Measurements from ENCODE around the gene ERCC3.

ERCC3 gene

GRCh38 chr2:127293748-127294562, at the start of gene ERCC3:
ERCC3 (minus strand) TSS chr2:127294144; CDS start chr2:127294081, 63 bp downstream.
- DNase-seq = peak; percentile 92

DNA sequence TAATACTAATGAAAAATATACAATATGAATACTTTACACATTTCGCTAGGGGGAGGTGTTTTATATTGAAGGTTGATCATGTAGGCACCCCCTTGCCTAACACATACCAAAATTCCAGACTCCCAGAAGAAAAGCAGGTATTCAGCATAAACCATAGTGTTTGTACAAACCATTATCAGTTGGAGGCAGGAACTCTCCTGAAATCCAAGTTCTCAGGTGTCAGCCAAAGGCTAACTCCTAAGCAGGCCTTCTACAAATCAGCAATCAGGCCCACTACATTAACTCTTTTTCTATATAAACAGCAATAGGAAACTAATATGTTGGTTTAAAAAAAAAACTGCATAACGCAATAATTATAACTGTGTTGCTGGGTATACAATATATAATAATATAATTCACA, 49.3 kb upstream of the ERCC3 start:
- DNase-seq = no peak

DNA sequence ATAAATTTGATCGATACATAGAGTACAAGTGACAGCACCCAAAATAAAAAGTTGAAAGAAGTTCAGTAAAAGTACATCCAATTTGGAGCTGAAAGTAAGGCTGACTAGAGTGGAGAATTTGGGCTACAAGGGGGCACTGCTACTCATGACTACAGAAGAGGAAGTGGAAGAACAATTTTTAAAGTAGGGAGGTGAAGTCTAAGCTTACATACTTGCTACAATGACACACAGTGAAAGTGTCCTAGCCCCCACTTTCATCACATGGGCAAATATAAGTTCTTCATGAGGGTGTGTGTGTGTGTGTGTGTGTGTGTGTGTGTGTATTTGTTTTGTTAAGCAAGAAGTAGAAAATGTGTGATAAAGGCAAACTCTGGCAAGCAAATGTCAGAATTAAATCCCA, 48.2 kb upstream of the ERCC3 start:
- no peak for DNase-seq

GRCh38 chr2:127332335-127332734, 38.4 kb upstream of the ERCC3 start:
- no peak for DNase-seq

- DNase-seq = no peak
Measured at GRCh38 chr2:127330753-127331152, 36.8 kb upstream of the ERCC3 start.

GRCh38 chr2:127326289-127326945, 32.5 kb upstream of the ERCC3 start:
- no peak for DNase-seq

GRCh38 chr2:127324635-127325034, 30.7 kb upstream of the ERCC3 start:
- no peak for DNase-seq

- no peak for DNase-seq
Measured at GRCh38 chr2:127321303-127321702, 27.4 kb upstream of the ERCC3 start.

DNA sequence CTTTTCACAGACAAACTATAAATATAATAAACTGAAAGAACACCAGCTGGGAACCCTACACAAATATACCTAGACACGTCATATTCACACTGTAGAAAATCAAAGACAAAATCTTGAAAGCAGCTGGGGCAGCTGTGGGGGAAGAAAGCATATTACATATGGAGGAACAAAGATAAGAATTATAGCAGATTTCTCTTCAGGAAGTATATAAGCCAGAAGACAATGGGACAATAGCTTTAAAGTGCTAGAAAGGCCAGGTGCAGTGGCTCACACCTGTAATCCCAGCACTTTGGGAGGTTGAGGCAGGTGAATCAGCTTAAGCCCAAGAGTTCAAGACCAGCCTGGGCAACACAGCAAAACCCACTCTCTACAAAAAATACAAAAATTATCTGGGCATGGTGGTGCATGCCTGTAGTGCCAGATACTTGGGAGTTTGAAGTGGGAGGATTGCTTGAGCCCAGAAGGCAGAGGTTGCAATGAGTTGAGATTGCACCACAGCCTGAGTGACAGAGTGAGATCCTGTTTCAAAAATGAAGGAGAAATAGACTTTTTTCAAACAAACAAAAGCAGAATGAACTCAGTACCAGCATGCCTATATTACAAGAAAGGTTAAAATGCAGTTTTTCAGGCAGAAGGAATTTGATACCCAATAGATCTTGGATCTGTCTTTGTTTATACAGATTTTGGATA, 26.8 kb upstream of the ERCC3 start:
- DNase-seq = no peak

- DNase-seq = no peak
Measured at GRCh38 chr2:127320067-127320466, 26.1 kb upstream of the ERCC3 start.

DNA sequence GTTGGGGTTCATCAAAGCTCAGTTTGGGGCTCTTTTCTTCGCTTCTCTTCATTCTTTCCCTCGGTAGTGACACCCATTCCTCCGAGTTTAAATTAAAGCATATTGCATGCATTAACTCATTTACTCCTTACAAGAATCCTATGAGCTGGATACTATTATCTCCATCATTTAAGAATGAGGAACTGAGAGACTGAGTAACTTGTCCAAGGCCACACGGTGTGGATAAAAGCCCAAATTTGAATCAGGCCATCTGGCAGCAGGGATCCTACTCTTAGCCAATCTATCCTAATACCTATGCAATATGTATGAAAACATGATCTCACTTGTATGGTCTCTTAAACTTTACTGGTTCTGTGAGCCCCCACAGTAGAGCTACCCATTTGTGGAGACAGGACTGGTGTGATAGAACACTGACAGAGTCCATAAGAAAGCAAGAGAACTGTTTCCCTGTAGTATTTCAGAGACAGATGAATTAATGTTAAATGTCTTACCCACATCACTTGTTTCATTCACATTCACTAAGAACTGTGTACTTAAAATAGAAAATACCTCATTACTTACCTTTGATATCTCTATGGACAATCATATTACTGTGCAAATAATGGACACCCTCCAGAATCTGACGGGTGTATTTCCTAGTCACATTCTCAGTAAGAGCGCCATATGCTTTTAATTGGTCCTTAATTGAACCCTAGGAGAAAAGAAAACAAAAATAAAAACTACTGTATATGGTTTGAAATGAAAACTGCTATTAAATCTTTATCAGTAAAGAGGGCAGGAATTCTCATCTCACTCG, 20.4 kb upstream of the ERCC3 start:
- DNase-seq = no peak

DNA sequence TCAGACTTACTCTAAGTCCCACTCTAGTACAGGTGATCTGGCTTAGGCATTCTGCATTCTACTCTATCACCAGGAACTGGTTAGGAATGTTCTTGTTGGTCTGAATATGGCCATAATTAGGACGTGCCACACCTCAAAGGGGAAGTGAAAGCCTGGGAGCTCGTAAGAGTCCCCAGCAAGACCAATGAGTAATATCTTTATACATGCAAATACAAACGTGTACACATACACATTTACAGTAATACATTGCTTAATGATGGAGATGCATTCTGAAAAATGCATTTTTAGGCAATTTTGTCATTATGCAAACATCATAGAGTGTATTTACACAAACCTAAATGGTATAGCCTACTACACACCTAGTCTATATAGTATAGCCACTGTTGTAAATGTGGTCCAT, 19.5 kb upstream of the ERCC3 start:
- DNase-seq = no peak

DNA sequence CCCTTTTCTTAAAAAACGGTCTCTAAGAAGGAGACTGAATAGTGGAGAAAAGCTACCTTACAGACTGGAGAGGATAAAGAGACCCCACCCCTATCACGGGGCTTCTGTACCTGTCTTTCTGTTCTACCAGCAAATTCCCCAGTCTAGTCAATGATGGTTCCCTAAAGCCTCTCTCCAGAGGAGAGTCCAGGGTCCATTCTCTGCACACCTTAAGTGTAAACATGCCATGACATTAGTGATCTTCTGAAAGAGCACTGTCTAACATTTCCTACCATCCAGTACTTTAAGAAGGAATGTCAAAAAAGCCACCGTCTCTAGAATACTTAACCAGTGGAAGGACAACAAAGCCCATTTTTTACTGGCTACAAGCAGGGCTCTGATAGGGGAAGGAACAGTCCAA, 17.0 kb upstream of the ERCC3 start:
- no peak for DNase-seq

GRCh38 chr2:127309468-127309867, 15.5 kb upstream of the ERCC3 start:
- DNase-seq = no peak

GRCh38 chr2:127308586-127309138, 14.7 kb upstream of the ERCC3 start:
- no peak for DNase-seq

DNA sequence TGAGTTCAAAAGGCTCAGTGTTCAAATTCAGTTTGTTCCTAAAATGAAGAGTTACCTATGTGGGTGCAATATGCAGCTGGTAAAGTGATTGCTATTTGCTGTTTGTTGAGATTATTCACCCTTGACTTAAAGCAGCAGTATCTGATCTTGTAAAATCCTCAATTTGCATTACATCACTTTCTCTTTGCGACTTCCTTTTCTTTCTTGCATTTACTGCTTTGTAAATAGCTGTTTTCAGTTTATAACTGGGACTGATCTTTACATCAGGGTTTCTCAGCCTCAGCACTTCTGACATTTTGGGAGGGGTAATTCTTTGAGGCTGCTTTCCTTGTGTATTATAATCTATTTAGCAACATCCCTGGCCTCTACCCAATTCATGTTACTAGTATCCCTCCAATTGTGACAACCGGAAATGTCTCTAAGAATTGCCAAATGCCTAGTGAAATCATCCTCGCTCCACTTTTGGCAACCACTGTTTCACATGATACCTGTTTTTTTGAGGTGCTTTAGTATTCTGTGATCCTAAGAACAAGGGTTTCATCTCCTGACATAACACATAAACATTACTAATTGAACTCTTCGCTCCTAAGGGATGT, 12.1 kb upstream of the ERCC3 start:
- no peak for DNase-seq

DNA sequence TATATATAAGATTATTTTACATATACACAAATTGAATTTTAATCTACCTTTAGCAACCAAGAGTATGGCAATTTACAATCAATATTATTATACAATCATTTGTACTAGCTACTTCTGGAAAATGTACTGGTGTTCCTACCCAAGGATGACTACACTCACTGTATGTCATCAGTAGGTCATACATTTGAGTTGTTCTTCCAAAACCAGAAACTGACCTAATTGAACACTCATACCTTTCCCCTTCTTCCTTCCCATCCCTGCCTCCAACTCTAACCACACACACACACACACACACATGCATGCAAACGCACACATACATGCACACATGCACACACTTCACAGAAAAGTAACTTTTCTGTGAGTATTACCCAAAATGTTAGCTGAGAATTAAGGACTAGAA, 8.2 kb upstream of the ERCC3 start:
- DNase-seq = no peak

GRCh38 chr2:127293386-127293747, 577 bp downstream of the ERCC3 start:
- no peak for DNase-seq

DNA sequence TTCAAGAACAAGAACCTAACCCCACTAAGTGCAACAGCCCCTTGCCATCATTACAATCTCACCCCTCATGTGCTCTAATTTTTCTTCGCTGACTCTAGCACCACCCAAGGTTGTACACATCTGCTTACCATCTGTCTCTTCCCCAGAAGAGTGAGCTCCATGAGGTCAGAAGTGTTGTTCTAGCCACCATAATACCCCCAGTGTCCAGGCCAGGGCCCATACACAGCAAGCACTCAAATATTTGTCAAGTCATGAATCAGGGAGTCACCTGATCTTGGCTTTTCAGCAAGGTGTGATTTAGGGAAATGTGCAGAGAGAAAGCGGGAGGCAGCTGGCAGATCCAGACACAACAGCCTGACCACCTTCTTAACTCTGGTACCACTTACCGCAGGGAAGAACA, 5.7 kb downstream of the ERCC3 start:
- DNase-seq = no peak

GRCh38 chr2:127283275-127283674, 10.7 kb downstream of the ERCC3 start:
- no peak for DNase-seq

GRCh38 chr2:127280693-127281092, 13.3 kb downstream of the ERCC3 start:
- no peak for DNase-seq

- no peak for DNase-seq
Measured at GRCh38 chr2:127279781-127280180, 14.2 kb downstream of the ERCC3 start.
